HG03469 (cell line): ENCODE measurements around the gene MED13L.
"Not testable (repeated sequence)": the region's sequence is repeated elsewhere in the genome, so short reads cannot be mapped to it uniquely, and the experiment has no call there.

Experiments
- ATAC-seq: cut with Tn5 transposase; IDR thresholded peaks from one replicate; pipeline ENCODE4 v1.9.1; 2021; ENCODE audit warnings: mild to moderate bottlenecking, moderate library complexity, moderate number of reproducible peaks; ENCODE audit not compliant: unreplicated experiment

MED13L gene

DNA sequence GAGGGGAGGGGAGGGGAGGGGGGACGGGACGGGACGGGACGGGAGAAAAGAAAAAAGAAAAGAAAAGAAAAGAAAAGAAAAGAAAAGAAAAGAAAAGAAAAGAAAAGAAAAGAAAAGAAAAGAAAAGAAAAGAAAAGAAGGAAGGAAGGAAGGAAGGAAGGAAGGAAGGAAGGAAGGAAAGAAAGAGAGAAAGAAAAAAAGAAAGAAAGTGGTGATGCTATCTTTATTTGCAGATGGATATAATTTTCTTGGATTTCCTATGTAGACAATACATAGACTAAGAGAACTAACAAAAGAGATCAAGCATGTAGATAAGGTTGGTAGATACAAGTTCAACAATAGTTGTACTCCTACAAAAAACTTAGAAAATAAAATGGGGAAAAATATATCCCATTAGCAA, 245.9 kb downstream of the MED13L start:
- ATAC-seq: not testable (repeated sequence)

DNA sequence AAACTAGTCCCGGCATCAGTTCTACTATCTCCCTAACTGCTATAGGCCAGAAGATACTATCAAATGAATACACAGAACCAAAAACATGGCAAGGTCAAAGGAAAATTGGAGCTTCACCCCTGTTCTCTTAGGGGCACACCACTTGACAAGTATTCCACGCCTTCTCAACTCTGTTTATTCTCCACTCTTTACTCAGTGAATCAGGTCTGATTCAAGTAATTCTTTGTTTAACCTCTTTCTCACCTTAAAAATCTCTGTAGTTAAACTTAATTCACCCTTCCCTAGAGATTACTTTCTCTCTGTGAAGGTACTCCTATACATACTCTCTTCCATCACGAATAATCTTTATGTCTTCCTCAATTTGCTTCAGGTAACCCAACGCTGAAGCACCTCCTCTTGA, 248.9 kb downstream of the MED13L start:
- ATAC-seq: no peak

DNA sequence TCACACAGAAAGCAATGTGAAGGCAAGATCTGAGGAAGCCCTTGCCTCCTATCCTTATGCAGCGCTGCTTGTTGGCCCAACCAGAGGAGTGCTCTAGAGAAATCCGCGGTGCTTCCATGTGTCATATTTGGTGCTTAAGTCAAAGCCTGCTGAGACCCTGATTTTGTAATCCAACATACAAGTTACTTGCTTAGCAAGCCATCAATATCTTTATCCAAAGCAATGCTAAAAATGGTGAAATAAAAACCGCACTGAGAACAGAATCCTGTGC, 250.0 kb downstream of the MED13L start:
- ATAC-seq: no peak

DNA sequence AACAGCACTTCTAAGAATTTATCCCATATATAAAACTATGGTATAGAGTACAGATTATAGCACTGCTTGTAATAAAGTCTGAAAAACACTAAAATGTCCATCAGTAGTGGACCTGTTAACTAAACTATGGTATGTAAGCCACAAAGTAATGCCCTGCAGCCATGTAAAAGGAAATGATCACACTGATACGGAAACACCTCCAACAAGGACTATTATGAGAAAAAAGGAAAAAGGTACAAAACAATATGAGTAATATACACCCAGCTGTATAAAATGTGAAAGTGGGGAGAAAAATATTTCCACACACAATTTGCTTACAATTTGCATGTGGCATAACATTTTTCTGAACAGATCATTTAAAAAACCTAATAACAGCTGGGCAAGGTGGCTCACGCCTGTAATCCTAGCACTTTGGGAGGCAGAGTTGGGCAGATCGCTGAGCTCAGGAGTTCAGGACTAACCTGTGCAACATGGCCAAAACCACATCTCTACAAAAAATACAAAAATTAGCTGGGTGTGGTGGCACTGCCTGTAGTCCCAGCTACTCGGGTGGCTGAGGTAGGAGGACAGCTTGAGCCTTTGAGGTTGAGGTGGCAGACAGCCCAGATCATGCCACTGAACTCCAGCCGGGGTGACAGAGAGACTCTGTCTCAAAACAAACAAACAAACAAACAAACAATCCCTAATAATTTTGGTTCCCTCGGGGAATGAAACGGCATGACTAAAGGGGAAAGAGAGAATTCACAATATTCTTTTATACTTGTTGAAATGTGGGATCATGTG, 250.5 kb downstream of the MED13L start:
- no peak for ATAC-seq

DNA sequence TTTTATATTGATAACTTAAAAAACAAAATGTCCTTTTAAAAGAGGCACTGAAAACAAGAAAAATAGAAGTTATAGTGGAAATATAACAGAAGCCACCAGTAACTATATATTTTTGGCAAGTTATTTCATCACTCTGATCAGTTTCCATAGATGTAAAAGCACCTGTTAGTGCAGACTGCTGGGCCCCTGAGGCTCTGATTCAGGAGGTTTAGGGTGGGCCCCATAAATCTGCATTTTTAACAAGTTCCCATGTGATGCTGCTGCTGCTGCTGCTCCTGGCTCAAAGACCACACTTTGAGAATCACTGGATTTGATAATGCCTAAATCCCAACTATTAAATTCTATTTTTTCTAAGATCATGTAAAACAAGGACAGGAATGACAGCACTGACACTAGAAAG, 251.1 kb downstream of the MED13L start:
- ATAC-seq: no peak

DNA sequence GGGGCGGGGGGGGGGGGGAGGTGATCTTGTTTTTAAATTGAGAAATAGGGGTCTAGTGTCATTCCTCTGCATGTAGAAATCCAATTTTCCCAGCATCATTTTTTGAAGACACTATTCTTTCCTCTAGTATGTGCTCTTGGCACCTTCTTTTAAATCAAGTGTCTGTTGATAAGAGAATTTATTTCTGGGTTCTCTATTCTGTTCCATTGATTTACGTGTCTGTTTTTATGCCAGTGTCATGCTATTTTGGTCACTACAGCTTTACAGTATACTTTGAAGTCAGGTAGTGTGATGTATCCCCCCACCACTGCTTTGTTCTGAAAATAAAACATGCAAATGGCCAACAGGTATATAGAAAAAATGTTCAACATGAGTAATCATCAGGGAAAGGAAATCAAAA, 252.7 kb downstream of the MED13L start:
- ATAC-seq: no peak

DNA sequence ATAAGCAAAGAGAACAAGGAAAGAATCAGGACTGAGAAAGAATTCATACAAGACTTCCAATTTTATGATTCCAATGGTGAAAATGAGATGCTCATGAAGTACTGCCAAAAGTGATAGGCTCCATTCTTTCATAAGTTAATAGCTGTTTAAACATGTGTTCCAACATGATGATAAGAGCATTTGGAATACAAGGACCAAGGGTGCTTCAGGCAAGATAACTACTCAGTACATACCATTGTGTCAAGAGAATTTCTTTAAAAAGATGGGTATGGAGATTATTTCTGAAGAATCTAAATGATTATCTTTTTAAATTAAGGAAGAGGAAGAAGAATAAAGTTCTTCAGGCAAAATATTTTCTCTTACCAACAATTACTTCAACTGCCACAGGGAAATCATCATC, 258.1 kb downstream of the MED13L start:
- no peak for ATAC-seq

DNA sequence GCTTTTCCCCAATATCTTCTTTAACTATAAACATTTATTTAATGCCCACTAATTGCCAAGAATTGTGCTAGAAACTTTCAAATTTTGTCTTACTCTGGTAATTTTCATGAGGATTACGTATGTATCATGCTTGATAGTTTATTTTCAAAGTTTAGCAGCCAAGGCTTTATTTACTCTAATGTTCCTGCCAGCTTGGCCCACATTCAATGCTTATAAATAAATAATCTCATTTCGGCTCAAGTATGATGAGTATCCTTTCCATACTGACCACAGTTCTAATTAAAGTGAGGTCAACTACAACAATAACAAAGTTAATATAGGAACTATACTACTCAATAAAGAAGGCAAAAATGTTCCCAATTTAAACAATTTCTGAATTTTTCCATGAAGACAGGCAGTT, 259.2 kb downstream of the MED13L start:
- no peak for ATAC-seq

DNA sequence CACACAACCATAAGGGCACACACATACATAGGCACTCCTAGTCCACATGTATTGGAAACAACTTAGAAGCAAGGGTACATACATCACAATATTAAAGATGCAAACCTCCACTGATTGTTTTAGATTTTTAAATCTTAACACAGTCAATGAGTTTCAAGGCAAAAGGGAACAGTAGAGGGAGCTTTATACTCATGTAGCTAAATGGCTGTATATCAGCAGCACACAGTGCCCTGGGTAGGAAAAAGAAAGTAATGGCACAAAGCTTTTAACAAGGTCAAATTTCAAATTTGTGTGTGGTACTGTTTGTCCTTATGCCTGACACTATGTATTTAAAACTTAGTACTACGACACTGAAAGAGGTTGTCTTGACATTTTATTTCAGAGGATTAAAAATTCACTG, 262.0 kb downstream of the MED13L start:
- ATAC-seq: no peak

DNA sequence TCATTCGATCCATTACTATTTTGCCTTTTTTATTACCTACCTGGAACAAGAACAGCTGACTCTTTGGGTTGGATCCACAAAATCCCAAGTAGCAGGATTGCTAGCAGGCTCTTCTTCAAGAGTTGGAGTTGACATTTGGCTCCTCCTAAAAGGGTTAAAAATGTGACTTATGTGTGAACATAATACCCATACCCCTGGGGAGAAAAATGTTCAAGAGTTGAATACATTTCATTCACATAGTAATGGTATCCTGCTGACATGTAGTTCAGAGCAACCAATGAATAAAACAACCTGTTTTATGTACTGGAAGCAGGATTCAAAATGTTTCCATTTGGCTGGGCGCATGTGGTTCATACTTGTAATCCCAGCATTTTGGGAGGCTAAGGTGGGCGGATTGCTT, 264.7 kb downstream of the MED13L start:
- ATAC-seq: no peak

DNA sequence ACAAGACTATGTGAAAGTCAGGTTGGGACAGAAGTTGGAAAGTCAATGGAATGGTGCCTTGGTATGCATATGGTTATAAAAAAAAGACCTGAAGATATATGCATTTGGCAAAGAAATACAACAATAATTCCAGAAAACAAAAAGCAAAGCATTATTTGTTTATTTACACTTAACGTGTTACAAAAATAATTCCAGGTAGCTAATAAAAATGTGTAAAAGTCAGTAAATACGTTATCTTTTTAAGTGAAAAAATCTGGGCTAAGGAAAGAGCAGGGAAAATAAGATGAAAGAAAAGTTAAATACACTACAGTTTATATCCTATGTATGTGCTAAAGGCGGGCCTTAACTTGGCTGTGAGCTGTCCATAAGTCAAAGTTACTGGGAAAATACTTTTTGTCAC, 266.3 kb downstream of the MED13L start:
- ATAC-seq: no peak

DNA sequence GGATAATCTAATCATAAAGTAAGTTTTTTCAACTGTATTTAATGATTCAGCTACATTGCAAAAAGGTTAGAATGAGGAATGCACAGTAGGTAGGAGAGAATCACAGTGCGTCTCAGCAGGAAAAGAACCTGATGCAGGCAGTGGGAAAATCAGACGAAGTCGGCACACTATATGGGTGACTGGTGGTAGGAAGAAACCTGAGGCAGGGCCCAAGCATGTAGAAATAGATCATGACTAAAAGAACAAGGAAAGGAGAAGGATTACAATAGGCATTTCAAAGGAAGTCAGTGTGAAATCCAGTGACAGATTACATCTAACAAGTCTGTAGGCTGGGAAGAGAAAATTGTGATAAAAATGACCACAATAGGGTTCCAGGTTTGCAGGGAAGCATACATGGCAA, 267.0 kb downstream of the MED13L start:
- no peak for ATAC-seq

DNA sequence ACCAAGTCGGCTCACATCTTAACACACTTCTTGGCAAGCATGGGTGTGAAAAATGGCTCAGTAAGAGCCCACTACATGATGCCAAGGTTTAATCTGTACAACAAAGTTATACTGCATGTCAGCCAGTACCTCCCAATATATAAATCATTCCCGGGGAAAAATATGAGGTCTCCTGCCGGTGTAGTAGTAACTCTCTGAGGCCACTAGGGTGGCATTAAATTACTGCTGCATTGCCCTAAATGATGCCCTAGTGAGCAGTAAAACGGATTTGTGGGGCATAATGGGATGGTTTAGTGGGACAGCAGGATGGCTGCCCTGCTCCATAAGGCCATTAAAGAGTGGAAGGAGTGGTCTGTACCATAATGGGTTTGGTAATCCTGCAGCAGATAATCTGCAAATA, 267.7 kb downstream of the MED13L start:
- ATAC-seq: no peak

DNA sequence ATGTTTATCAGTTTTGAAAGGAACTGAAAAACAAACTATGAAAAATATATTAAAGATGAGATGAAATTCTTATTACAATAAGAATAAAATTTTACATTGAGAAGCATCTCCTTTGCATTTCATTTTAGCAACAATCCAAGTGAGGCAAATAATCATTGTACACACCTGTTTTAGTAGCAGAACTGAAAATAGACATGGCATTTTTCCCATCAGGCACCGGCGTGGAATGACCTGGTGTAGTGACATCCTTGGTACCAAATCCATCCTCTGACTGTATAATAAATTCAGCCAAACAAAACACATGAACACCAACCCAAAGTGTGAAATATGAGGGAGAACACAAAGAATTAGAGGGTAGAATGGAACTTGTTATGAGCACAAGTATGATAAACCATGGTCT, 271.4 kb downstream of the MED13L start:
- no peak for ATAC-seq

DNA sequence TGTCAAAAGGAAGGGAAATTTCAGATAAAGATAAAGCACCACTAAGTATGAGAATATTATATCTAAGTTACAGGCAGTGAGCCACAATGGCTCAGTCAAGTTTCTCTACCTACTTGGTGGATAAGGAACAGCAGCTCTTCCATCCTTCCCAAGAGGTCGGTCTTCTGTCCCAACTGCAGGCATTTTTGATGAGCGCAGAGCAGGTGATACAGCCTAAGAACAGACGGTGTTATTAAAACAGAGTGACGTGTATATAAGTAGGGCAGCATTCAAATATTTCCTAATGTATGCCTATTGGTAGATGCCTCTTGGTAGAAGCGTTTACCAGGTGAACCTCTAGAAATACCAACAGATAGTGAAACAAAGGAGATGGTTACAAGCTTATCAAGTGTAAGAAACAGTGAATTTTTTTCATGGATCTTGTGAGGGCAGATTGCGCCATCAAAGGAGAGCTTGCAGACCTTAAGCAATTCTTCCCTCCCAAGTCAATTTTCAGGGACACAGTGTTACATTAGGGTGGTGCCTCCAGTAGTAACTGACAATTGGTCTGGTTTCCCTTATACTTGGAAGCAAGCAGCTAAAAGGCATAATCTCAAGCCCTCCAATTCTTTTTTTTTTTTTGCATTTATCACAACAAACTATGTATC, 274.5 kb downstream of the MED13L start:
- ATAC-seq: no peak

DNA sequence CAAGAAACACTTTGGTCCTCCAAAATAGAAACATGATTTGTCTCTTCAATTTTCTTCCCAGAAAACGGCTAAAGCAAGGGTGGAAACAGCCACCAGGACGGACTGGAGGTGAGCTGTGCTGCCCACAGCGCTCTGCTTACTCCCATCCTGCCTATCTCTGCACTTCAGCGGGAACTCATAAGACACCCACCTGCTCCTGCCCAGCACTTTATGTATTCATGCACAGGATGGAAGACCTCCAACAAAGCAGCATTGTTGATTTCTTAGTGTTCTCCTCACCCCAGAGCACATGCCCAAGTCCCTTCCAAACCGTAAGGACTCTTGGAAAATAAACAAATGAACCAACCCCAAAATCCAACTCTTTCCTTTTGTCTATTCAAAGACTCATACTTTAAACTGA, 277.2 kb downstream of the MED13L start:
- ATAC-seq: no peak

DNA sequence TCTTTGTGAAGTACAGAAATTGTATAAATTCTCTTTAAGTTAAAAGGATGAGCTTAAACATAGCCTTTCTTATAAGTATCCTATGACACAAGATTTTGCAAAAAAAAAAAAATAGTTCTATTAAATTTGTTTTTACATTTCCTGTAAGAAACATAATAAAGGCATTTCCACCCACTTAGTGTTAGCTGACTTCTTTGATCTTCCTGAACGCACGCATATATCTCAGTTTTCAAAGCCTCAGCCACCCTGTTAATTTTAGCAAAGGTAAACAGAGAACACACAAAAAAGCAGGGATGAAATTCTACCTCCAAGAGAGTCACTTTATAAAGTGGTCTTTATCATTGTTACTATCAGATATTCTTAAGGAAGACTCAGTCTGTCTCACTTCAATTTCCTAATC, 277.9 kb downstream of the MED13L start:
- no peak for ATAC-seq

DNA sequence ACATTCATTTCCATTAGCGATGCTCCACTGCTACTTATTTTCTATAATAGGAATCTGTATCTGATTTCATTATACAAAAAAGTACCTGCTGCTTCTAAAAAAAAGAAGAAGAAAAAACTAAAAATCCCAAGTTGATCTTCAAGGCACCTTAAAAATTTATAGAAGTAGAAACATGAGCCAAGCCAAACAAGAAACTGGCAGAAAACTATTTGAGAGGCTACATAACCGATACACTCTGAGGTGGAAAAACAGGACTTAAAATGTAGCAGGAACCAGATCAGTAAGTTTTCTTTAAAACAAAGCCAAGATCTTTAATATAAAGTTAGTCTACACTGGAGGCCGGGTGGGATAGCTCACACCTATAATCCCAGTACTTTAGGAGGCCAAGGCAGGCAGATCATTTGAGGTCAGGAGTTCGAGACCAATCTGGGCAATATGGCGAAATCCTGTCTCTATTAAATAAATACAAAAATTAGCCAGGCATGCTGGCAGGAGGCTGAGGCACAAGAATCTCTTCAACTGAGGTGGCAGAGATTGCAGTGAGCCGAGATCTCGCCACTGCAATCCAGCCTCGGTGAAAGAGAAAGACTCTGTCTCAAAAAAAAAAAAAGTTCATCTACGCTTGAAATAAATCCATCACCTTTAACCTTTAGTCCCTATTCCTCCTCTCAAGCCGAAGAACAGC, 278.6 kb downstream of the MED13L start:
- ATAC-seq: no peak

DNA sequence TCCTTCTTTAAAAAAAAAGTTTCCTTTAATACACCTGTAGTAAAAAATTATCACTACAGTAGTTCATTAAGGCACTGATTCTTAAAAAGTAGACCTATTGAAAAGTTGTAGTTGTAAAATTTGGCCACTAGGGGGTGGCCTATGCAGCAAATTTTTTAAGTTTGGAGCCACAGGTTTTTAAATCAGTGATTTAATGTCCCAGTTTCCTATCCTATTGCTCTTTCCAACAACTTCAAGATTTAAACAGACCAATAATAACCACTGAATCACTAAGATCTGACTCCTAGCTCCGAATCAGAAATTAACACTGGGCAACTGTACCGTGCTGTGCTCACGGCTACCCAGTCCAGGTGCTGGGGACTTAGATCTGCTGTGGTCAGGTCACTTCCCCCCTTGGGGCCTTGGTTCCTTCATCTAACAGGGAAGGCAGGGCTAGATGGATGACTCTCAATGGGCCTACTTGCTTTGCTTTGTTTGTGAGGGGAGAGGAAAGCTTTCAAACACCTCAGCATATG, 279.3 kb downstream of the MED13L start:
- ATAC-seq: no peak

DNA sequence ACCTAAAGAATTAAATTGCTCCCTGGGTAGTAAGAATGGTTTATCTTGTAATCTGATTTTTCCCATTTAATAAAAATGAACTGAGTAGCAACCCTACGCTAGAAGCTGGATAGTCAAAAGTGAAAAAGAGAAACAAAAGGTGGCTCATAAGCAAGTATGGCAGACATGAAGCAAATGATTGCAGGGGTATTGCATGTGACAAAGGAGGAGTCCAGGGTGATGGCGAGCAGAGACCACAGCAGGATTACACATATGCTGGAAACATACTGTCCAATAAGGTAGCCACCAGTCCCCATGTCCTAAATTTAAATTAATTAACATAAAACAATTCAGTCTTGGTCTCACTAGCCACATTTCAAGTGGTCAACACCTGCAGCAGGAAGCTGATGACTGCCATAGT, 283.8 kb downstream of the MED13L start:
- no peak for ATAC-seq

DNA sequence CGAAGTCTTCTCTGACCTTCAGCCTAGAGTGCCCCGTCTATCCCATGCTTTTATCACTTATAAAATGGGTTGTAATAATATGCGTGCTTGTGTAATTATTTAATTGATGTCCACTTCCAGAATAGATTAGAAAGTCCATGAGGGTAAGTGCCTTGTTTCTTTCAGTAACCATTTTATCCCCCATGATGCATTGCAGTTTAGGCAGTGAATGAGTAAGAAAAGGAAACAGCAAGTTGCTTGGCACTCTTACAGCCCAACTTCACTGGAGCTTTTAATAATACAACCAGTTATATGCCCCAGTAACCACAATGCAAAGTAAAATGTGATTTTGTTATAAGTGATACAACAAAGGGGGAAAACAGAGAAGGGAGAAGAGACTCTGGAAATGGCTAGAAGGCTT, 287.3 kb downstream of the MED13L start:
- ATAC-seq: no peak
